Rectal smooth muscle tissue (tissue), 1 donor: ENCODE measurements around the gene PTPN20.

Experiments used
- H3K27ac ChIP-seq: one replicate; pipeline ENCODE4 v1.7.0; 2013; ENCODE audit warnings: low read depth, low read length, inconsistent platforms
- H3K27me3 ChIP-seq: one replicate; pipeline ENCODE4 v1.7.0; 2013; ENCODE audit warnings: low read length; ENCODE audit not compliant: control insufficient read depth, insufficient read depth
- H3K36me3 ChIP-seq: one replicate; pipeline ENCODE4 v1.7.0; 2013; ENCODE audit warnings: low read length; ENCODE audit not compliant: control insufficient read depth, insufficient read depth
- H3K4me1 ChIP-seq: one replicate; pipeline ENCODE4 v1.7.0; 2013; ENCODE audit warnings: low read length; ENCODE audit not compliant: control insufficient read depth, insufficient read depth
- H3K4me3 ChIP-seq: one replicate; pipeline ENCODE4 v1.7.0; 2013; ENCODE audit warnings: low read length
- H3K9ac ChIP-seq: one replicate; pipeline ENCODE4 v1.7.0; 2013; ENCODE audit warnings: low read length

The PTPN20 gene

GRCh38 chr10:47016564-47016963 lies 105.3 kb downstream of the PTPN20 start:
- no peaks in the 10 kb centered on the region for H3K27me3 ChIP-seq
- H3K9ac ChIP-seq, result no peak overlapping the region
- no peaks in the 10 kb centered on the region for H3K36me3 ChIP-seq
- no peak overlapping the region for H3K27ac ChIP-seq
- H3K4me3 ChIP-seq, result no peak overlapping the region
- no peaks in the 10 kb centered on the region for H3K4me1 ChIP-seq

GRCh38 chr10:47018026-47018735 lies 107.0 kb downstream of the PTPN20 start:
- Histone ChIP-seq H3K9ac (no peak overlapping the region), H3K27ac (no peak overlapping the region), H3K36me3 (no peaks in the 10 kb centered on the region), H3K4me3 (no peak overlapping the region), H3K4me1 (no peaks in the 10 kb centered on the region), H3K27me3 (no peaks in the 10 kb centered on the region)

GRCh38 chr10:47019155-47020145 lies 108.2 kb downstream of the PTPN20 start:
- Histone ChIP-seq H3K9ac (no peak overlapping the region), H3K27ac (no peak overlapping the region), H3K4me1 (no peaks in the 10 kb centered on the region), H3K27me3 (no peaks in the 10 kb centered on the region), H3K4me3 (no peak overlapping the region), H3K36me3 (no peaks in the 10 kb centered on the region)

GRCh38 chr10:47020471-47020870 lies 109.2 kb downstream of the PTPN20 start:
- H3K27me3 ChIP-seq, result no peaks in the 10 kb centered on the region
- H3K4me1 ChIP-seq, result no peaks in the 10 kb centered on the region
- H3K27ac ChIP-seq, result no peak overlapping the region
- no peak overlapping the region for H3K9ac ChIP-seq
- no peaks in the 10 kb centered on the region for H3K36me3 ChIP-seq
- no peak overlapping the region for H3K4me3 ChIP-seq

GRCh38 chr10:47021850-47022249 lies 110.6 kb downstream of the PTPN20 start:
- H3K4me3 ChIP-seq, result no peak overlapping the region
- H3K27me3 ChIP-seq, result no peaks in the 10 kb centered on the region
- H3K4me1 ChIP-seq, result no peaks in the 10 kb centered on the region
- H3K36me3 ChIP-seq, result no peaks in the 10 kb centered on the region
- no peak overlapping the region for H3K9ac ChIP-seq
- H3K27ac ChIP-seq, result no peak overlapping the region

GRCh38 chr10:47022311-47023131 lies 111.3 kb downstream of the PTPN20 start:
- H3K4me1 ChIP-seq, result no peaks in the 10 kb centered on the region
- H3K36me3 ChIP-seq, result no peaks in the 10 kb centered on the region
- no peaks in the 10 kb centered on the region for H3K27me3 ChIP-seq
- H3K4me3 ChIP-seq, result no peak overlapping the region
- no peak overlapping the region for H3K9ac ChIP-seq
- H3K27ac ChIP-seq, result no peak overlapping the region

- H3K4me1 ChIP-seq, result no peaks in the 10 kb centered on the region
- H3K36me3 ChIP-seq, result no peaks in the 10 kb centered on the region
- H3K27ac ChIP-seq, result no peak overlapping the region
- no peak overlapping the region for H3K4me3 ChIP-seq
- no peak overlapping the region for H3K9ac ChIP-seq
- H3K27me3 ChIP-seq, result no peaks in the 10 kb centered on the region
Measured at GRCh38 chr10:47023237-47024045, 112.2 kb downstream of the PTPN20 start.

- Histone ChIP-seq H3K36me3 (no peaks in the 10 kb centered on the region), H3K4me3 (no peak overlapping the region), H3K9ac (no peak overlapping the region), H3K27ac (no peak overlapping the region), H3K27me3 (no peaks in the 10 kb centered on the region), H3K4me1 (no peaks in the 10 kb centered on the region)
Measured at GRCh38 chr10:47024046-47024322, 112.8 kb downstream of the PTPN20 start.

GRCh38 chr10:47024399-47025252 lies 113.4 kb downstream of the PTPN20 start:
- no peak overlapping the region for H3K4me3 ChIP-seq
- H3K9ac ChIP-seq, result no peak overlapping the region
- H3K36me3 ChIP-seq, result no peaks in the 10 kb centered on the region
- H3K4me1 ChIP-seq, result no peaks in the 10 kb centered on the region
- H3K27ac ChIP-seq, result no peak overlapping the region
- H3K27me3 ChIP-seq, result no peaks in the 10 kb centered on the region

GRCh38 chr10:47025253-47025539 lies 114.0 kb downstream of the PTPN20 start:
- no peak overlapping the region for H3K27ac ChIP-seq
- no peaks in the 10 kb centered on the region for H3K36me3 ChIP-seq
- no peaks in the 10 kb centered on the region for H3K27me3 ChIP-seq
- no peak overlapping the region for H3K9ac ChIP-seq
- no peaks in the 10 kb centered on the region for H3K4me1 ChIP-seq
- H3K4me3 ChIP-seq, result no peak overlapping the region

GRCh38 chr10:47025540-47026300 lies 114.5 kb downstream of the PTPN20 start:
- H3K27me3 ChIP-seq, result no peaks in the 10 kb centered on the region
- no peak overlapping the region for H3K27ac ChIP-seq
- H3K4me3 ChIP-seq, result no peak overlapping the region
- H3K4me1 ChIP-seq, result no peaks in the 10 kb centered on the region
- H3K9ac ChIP-seq, result no peak overlapping the region
- no peaks in the 10 kb centered on the region for H3K36me3 ChIP-seq
